ENCODE data around the gene AKT3.
"Not testable (repeated sequence)": the region's sequence is repeated elsewhere in the genome, so short reads cannot be mapped to it uniquely, and the experiment has no call there.

The AKT3 gene

DNA sequence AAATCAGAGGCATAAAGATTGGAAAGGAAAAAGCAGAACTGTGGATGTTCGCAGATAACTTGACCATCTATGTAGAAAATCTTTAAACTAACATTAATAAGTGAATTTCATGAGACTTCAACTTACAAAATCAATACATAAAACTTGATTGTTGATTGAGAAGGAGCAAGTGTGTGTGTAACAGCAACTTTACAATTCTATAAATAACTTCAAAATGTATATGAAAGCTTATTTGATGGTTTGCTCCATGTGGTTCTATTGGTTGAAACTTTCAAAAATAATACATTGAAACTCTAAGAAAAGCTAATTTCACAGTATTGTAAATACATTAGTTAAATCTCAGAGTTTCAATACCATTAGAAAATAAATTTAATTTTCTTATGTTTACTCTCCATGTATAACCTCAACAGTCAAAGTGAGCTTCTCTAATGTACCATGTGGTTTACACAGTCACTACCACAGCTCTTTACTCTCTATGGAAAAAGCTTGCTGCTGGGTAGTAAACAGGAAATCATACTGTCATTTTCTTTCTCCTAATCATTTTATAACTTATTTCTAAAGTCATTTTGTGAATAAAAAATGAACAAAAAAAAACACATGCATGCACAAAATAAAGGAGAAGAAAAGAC, 12.0 kb downstream of the AKT3 start:
- DNase-seq = no peak

DNA sequence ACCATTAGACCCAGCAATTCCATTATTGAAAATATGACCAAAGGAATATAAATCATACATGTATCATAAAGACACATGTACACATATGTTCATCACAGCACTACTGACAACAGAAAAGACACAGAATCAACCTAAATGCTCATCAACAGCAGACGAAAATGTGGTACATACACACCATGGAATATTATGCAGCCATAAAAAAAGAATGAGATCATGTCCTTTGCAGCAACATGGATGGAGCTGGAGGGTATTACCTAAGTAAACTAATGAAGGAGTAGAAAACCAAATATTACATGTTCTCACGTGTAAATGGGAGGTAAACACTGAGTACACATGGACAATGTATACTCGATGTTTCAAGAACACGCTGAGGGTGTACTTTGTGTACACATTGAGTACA, 15.9 kb downstream of the AKT3 start:
- no peak for DNase-seq

DNA sequence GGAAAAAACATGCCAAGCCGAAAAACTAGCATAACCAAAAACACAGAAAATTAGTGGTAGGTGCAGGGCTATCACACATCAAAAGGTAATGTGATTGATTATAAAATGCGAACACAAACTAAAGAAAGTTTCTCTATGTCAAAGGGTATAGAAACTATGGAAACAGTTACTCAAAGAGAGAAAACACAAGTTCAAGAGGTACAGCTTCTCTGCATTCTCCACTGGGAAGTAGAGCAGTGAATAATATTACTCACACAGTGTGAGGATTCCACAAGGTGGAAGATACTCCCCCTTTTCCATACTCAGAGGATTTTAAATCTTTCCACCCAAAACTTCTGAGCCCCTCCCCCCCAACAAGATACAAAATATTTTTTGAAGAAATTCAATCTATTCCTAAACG, 18.6 kb downstream of the AKT3 start:
- no peak for DNase-seq

DNA sequence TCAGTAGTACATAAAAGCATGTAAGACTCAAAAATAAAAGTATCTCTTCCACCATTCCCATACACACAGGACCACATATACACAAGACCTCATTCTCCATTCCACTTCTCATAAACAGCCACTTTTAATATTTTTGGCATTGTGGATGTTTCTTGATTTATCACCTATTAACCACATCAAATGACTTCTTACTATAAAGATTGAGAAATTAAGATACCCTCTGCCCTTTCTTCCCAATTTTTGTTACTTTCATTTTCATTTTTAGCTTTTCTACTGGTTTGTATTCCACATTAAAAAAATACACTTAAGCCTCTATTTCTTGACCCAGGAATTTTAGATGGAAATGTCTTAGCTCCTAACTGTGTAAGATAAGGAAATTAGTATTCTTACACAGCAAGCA, 22.8 kb downstream of the AKT3 start:
- no peak for DNase-seq

DNA sequence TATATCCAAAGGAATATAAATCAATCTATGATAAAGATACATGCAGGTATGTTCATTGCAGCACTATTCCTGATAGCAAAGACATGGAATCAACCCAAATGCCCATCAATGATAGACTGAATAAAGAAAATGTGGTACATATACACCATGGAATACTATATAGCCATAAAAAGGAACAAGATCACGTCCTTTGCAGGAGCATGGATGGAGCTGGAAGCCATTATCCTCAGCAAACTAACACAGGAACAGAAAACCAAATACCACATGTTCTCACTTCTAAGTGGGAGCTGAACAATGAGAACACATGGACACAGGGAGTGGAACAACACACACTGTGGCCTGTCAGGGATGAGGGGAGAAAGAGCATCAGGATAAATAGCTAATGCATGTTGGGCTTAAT, 25.1 kb downstream of the AKT3 start:
- DNase-seq = not testable (repeated sequence)

DNA sequence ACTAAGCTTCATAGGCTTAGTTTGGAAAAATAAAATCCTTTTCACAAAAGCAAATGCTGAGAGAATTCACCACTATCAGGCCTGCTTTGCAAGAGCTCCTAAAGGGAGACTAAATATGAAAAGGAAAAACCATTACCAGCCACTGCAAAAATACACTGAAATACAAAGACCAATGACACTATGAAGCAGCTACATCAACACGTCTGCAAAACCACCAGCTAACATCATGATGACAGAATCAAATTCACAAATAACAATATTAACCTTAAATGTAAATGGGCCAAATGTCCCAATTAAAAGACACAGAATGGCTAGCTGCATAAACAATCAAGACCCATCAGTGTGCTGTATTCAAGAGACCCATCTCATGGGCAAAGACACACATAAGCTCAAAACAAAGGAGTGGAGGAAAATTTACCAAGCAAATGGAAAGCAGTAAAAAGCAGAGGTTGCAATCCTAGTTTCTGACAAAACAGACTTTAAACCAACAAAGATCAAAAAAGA, 28.8 kb downstream of the AKT3 start:
- DNase-seq = no peak

DNA sequence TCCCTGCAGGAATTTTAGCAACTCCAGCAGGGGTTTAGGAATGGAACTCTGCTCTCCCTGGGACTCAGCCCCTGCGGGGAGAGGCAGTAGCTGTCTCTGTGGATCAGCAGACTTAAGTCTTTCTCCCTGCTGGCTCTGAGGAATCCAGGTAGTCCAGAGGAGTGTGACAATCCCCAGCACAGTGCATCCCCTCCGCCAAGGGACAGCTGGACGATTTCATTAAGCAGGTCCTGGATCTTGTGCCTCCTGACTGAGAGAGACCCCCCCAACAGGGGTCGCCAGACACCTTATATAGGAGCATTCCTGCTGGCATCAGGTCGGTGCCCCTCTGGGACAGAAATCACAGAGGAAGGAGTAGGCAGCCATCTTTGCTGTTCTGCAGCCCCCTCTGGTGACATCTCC, 30.6 kb downstream of the AKT3 start:
- DNase-seq = no peak

DNA sequence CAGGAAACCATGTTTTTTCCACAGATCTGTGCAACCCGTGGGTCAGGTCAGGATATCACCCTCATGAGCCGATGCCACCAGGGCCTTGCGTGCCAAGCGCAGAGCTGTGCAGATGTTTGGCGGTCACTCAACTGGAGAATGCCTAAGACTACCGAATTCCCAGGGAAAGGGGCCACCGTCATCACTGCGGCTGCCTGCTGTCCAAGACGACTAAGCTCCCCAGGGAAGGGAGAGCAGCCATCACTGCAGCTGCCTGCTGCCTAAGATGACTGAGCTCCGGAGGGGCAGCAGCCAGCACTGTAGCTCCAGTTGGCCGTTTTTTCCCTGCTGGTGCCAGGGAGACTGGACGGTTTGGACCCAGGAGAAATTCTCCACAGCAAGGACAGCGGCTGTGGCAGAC, 31.1 kb downstream of the AKT3 start:
- DNase-seq = no peak

DNA sequence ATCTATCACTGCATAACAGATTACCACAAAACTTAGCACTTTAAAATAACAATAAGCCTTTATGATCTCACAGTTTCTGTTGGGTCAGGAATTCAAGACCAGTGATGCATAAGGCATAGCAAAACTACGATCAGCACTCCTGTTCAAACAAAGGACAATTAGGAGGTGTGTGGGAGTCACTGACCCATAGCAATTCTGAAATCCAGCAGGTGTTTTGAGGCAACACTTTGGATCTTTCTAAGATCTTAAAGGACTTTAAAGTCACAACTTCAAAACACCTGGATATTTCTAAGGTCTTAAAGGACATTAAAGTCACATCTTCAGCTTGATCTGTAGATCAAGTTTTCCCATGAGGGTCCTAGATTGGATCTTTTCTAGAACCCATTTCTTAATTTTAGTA, 35.3 kb downstream of the AKT3 start:
- no peak for DNase-seq

DNA sequence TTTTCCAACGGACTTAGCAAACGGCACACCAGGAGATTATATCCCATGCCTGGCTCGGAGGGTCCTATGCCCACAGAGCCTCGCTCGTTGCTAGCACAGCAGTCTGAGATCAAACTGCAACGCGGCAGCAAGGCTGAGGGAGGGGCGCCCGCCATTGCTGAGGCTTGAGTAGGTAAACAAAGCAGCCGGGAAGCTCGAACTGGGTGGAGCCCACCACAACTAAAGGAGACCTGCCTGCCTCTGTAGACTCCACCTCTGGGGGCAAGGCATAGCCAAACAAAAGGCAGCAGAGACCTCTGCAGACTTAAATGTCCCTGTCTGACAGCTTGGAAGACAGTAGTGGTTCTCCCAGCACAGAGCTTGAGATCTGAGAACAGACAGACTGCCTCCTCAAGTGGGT, 42.7 kb downstream of the AKT3 start:
- DNase-seq = not testable (repeated sequence)

DNA sequence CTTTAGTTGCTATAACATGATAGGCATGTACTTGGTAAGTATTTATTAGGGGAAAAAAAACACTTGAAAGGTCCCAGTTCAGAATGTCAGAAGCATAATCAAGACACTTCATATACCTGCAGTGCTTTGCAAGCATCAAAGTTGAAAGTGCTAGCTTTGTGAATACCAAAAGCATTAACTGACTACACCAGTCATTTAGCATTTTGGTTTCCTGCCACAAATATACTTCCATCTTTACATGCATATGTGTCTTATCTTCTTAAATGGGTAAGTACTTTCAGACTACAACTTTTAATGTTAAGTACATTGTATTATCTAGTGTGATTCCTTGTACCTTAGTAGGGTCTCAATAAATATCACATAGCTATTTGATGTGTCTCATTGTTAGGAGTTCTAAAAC, 43.7 kb downstream of the AKT3 start:
- DNase-seq = no peak

DNA sequence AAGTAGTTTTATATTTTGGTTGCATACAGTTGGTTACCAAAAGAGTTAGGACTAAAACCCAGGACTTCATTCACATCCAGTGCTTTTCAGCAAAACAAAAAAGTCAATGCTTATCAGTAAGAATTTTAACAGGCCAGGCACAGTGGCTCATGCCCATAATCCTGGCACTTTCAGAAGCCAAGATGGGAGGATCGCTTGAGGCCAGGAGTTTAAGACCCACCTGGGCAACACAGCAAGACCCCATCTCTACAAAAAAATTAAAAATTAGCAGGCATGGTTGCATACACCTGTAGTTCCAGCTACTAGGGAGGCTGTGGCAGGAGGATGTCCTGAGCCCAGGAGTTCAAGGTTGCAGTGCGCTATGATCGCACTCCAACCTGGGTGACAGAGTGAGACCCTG, 47.3 kb downstream of the AKT3 start:
- no peak for DNase-seq

DNA sequence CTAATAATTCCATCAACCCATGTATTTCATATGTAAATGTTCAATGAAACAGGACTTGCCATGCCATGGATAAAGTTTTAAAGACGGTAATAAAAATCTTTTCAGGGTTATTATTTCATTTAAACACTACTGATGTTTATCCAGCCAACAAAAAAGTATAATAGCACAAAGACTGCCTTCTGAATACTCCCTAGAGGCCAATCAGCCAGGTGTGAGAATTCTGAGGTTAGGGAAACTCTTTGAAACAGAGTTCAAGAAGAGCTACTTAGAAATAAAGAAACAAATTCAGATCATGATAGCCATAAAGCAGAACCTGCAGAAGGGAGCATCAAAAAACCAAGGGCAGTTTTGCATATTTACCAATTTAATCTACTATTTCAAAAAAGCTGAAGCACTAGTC, 48.7 kb downstream of the AKT3 start:
- no peak for DNase-seq

DNA sequence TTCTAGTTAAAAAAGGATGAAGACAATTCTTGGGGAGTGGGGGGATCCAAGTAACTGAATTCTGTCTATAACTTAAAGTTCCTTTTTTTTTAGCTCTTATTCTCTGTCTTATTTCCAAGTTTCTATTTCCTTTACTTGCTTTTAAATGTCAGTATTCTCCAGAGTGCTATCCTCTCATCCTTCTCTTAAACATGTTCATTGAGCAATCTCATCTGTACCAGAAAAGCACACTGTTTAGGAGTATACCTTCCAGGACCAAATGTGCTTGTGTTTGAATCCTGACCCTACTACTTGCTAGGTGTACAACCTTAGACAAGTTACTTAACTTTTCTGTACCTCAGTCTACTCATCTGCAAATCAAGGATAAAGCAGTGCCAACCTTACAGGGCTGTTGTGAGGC, 50.1 kb downstream of the AKT3 start:
- no peak for DNase-seq

DNA sequence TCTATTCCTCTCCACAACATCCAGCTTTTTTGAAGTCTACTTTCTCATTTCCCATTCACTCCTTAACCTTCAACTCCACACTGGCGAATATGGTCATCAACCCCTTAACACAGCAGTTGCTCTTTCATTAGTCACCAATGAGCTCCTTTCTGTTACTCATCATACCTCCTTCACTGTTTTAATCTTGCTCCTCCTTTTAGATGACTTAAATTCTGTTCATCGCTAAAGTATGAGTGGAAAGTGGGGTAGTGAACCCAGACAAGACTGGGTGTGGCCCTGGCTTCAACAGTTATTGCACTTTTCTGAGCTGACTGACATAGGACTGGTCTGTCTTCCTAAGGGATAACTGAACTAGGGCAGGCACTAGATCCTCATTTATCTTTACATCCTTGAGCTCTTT, 51.3 kb downstream of the AKT3 start:
- no peak for DNase-seq

DNA sequence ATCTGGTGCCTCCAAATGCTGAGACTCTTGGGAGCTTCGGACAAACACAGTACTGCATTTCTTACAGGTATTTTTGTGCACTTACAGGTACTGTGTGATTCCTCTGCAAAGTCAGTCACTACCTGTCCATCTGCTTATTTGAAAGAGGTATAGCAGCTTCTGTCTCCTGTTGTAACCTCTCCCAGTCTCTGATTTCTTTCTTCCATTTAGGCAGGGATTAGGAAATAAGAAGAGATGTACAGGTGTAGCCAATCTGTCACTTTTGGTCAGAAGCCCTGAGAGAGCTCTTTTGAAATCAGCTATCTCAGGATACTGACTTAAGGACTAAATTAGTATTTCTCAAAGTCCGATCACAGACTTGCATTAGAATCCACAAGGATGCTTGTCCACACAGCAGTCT, 54.0 kb downstream of the AKT3 start:
- no peak for DNase-seq

DNA sequence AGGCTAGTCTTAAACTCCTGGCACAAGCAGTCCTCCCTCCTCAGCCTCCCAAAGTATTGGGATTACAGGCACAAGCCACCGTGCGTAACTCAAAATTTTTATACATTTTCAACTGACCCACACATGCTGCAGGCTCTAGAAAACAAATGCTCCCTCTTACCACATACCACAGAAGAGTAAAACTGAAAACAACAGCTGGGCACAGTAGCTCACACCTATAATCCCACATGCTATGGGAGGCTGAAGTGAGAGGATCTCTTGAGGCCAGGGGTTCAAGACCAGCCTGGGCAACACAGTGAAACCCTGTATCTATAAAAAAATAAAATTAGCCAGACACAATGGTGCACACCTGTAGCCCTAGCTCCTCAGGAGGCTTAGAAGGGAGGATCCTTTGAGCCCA, 56.7 kb downstream of the AKT3 start:
- DNase-seq = no peak

DNA sequence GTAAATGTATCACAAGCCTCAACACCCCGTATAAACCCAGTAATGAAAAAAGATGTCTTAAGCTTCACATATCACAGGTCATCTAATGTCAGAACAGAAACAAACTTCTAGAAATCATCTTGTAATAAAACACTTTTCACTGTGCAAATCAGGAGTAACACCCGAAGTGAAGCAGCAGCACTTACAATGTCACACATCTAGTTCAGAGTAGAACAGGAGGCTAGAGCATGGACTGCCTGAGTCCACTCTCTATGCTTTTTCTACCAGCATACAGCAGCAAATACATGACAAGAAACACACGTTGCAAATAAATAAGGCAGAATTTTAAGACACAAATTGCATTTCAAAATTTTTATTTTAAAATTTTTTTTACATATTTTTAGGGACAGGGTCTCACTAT, 57.2 kb downstream of the AKT3 start:
- DNase-seq = no peak

DNA sequence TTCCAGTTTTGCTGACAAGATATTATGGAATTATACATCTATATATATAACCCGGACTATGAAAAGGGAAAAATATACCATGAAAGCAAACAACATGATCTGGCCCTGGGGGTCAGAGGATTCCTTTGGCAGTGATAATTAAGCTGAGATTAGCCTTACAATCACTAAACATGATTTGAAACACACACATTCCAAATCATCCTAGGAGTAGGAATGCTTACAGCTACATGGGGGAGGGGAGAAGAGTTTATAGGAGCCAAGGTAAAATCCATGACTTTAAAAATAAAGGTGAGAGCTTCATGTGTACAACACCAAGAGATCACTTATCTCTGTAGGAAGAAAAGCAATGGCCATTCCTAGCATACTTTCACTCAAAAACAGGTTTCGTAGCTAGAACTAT, 57.6 kb downstream of the AKT3 start:
- DNase-seq = no peak

DNA sequence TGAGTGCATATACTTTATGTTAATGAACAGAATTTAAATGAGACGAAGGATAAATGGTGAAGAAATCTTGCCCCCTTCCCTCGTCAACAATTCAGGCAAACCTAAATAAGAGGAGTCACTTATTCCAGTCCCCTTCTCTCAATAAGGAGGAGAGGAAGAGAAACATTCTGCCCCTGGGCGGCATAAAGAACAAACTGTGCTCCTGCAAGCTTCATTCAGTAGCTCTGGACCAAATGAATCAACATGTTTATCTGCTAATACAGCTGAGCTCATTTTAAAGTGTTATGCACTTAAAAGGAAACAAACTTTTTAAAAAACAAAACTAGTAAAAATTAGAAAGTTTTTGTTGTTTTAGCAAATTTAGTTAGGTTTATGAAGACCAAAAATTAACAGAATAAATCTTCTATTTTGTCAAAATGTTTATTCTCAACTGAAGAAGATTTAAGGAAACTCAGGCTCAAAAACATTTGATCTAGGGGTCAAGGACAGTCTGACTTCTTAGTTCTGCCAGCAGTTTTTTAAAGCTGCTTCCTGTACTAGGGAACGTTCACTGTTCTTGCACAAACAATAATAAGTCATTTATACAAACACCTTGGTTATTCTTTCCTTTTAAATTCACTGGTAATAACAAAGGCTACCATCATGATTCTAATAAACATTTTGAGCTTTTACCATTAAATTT, 58.3 kb downstream of the AKT3 start:
- DNase-seq = no peak

DNA sequence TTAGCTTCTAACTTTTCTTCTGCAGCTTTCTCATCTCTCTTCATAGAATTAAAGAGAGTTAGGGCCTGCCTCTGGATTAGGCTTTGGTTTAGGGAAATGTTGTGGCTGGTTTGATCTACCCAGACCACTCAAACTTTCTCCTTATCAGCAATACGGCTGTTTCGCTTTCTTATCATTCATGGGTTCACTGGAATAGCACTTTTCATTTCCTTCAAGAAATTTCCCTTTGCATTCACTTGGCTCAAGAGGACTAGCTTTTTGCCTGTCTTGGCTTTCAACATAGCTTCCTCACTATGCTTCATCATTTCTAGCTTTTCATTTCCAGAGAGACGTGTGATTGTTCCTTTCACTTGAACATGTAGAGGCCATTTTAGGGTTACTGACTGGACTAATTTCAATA, 59.6 kb downstream of the AKT3 start:
- no peak for DNase-seq

DNA sequence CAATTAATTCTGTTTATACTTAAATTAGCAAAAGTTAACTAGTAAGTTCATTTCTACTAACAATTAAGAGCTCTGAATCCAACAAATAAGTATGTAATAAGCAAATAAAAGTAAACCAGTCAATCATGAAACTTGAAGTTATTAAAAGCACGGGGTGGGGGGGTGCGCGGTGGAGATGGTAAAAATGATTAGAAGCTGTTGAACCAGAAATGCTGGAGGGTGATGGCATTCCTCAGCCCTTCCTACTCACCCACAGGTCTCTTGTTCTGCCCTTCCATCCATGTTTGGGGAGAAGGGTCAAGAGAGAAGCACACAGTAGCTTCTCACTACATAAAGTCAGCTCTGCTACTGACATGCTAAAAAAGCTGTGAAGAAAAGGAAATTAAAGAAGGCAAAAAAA, 63.5 kb downstream of the AKT3 start:
- no peak for DNase-seq

DNA sequence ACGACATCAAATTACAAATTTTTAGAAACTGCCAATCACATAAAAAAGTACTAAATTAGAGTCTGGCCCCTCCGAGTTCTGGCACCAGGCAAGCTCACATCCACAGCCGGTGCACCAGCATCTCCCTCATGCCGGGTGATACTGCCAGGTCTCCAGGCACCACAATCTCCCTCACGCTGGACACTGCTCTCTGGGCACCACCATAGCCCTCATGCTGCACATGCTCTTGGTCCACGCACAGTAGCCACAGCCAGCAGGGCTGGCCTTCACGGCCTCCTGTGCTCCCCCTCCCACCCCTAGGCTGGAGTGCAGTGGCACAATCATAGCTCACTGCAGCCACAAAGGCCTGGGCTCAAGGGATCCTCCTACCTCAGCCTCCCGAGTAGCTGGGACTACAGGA, 65.5 kb downstream of the AKT3 start:
- no peak for DNase-seq

DNA sequence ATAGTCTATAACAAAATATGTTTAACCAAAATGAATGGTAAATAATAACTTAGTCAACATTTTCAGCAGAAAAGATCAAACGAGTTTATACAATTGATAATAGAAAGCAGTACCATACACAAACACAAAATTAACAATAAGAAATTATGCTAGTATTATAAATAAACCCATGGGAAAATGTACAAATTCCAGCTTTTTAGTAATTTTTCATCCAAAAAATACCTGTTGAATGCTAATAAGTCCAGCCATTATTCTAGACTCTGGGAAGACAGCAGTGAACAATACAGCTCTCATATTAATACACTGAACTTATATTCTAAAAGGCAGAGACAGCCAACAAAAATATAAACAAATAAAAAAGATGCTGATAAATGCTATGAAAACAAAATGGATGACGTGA, 66.3 kb downstream of the AKT3 start:
- DNase-seq = no peak
